ENCODE data around the gene IQGAP3. TPM values are rescaled to one million over a fixed set of nuclear protein-coding genes. Genes with fewer than 3 reads are reported as not detected.

The IQGAP3 gene
- total RNA-seq, 1 donor from 2014 or later: 1.3 TPM

DNA sequence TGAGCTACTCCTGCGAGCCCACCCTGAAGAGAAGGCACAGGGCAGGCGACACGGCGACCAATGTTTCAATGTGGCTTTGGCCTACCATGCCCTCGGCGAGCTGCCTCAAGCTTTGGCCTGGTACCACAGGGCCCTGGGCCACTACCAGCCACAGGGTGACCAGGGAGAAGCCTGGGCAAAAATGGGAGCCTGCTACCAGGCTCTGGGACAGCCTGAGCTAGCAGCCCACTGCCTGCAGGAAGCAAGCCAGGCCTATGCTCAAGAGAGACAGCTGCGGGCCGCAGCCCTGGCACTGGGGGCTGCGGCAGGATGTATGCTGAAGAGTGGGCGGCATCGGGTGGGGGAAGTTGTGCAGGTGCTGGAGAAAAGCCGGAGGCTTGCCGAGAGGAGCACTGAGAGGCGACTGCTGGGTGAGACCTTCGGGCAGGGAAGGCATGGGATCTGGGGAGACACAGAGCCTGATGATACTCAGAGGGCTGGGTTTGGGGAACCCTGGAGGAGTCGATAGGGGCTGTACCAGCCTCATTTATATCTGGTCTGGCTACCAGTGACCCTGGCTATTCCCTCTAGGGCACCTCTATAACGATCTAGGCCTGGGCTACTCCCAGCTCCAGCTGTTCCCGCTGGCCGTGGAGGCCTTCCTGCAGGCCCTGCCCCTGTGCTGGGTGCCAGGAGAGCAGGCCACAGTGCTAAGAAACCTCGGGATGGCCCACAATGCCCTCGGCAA is 9.5 kb upstream of the IQGAP3 start:
- no peaks in the 10 kb centered on the region for H3K4me1 ChIP-seq
- H3K4me3 ChIP-seq: no peak overlapping the region
- intact Hi-C loops (cut with DNase I): no loop called here
- ATAC-seq: no peak
- H3K27ac ChIP-seq: no peak overlapping the region
- no peaks in the 10 kb centered on the region for H3K9me3 ChIP-seq
- no peaks in the 10 kb centered on the region for H3K27me3 ChIP-seq
- no peaks in the 10 kb centered on the region for H3K36me3 ChIP-seq
- DNase-seq: no peak
- TF ChIP-seq, protein P1, sequence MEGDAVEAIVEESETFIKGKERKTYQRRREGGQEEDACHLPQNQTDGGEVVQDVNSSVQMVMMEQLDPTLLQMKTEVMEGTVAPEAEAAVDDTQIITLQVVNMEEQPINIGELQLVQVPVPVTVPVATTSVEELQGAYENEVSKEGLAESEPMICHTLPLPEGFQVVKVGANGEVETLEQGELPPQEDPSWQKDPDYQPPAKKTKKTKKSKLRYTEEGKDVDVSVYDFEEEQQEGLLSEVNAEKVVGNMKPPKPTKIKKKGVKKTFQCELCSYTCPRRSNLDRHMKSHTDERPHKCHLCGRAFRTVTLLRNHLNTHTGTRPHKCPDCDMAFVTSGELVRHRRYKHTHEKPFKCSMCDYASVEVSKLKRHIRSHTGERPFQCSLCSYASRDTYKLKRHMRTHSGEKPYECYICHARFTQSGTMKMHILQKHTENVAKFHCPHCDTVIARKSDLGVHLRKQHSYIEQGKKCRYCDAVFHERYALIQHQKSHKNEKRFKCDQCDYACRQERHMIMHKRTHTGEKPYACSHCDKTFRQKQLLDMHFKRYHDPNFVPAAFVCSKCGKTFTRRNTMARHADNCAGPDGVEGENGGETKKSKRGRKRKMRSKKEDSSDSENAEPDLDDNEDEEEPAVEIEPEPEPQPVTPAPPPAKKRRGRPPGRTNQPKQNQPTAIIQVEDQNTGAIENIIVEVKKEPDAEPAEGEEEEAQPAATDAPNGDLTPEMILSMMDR (IDR thresholded peaks at IDR 0.05): no peak

DNA sequence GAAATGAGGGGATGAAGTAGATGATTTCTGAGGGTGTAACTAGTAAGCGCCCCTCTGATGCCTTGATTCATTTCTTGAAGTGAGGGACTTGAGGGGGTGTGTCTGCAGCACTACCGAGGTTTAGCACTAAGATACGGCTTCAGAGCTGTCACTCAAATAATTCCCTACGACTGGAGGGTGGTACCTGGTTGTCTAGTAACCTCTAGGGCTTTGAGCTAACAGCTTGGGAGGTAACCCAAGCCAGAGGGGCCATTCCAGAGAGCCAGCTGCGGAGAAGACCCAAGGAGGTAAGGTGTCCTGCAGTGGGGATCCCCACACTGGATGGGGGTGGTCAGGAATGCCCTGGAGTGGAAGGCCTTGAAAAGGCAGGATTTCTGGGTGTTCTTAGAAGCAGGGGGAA is 7.1 kb upstream of the IQGAP3 start, which contains the start of gene TTC24:
Gene TTC24 (plus strand): TSS at position 252 of the 400 bp plus-strand sequence. CDS start 1,642 bp downstream, outside the sequence.
- Histone ChIP-seq H3K27ac (no peak within 1 kb of the TSS), H3K4me3 (no peak within 1 kb of the TSS), H3K27me3 (no peaks in the 10 kb centered on the region), H3K9me3 (no peaks in the 10 kb centered on the region), H3K36me3 (no peaks in the 10 kb centered on the region), H3K4me1 (no peaks in the 10 kb centered on the region)
- TF ChIP-seq, protein P1 (IDR thresholded peaks at IDR 0.05): no peak
- ATAC-seq (no peak), DNase-seq (no peak)
- intact Hi-C loops (cut with DNase I): no loop called here

DNA sequence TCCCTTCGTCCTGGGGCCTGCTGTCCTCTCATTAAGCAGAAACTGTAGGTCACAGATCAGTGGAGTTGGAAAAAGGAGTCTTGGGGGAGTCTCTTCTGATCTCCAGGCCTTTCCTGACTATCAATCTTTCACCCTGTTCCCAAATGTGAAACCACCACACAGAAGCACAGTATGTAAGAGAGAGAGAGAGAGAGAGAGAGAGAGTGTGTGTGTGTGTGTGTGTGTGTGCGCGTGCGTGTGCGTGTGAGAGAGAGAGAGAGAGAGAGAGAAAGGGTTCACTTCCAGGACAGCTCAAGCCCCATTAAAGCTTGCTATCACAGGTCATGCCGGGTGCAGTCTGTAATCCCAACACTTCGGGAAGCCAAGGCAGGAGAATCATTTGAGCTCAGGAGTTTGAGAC is 5.7 kb upstream of the IQGAP3 start:
- TF ChIP-seq, protein P1 (IDR thresholded peaks at IDR 0.05): no peak
- no peak overlapping the region for H3K27ac ChIP-seq
- DNase-seq (no peak), ATAC-seq (no peak)
- no peaks in the 10 kb centered on the region for H3K27me3 ChIP-seq
- no peaks in the 10 kb centered on the region for H3K36me3 ChIP-seq
- no peaks in the 10 kb centered on the region for H3K9me3 ChIP-seq
- H3K4me3 ChIP-seq: no peak overlapping the region
- intact Hi-C loops (cut with DNase I): no loop called here
- no peaks in the 10 kb centered on the region for H3K4me1 ChIP-seq

DNA sequence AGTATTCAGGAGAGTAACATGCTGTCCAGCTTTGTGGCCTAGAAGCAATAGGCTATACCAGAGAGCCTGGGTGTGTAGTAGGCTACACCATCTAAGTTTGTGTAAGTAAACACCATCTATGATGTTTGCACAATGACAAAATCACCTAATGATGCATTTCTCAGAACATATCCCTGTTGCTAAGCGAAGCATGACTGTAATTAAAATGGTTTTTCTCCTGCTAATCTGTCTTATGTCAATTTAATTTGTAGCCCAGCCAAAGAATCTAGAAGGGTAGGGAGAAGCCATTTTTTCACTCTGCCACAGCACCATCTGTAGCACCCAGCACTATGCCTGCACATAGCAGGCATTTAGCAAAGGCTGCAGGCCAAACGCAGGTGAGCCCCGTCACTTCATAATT is 5.2 kb upstream of the IQGAP3 start:
- no peaks in the 10 kb centered on the region for H3K36me3 ChIP-seq
- ATAC-seq (no peak), DNase-seq (no peak)
- no peak overlapping the region for H3K4me3 ChIP-seq
- intact Hi-C loops (cut with DNase I): no loop called here
- no peaks in the 10 kb centered on the region for H3K9me3 ChIP-seq
- no peaks in the 10 kb centered on the region for H3K27me3 ChIP-seq
- H3K4me1 ChIP-seq: no peaks in the 10 kb centered on the region
- TF ChIP-seq, protein P1 (IDR thresholded peaks at IDR 0.05): no peak
- H3K27ac ChIP-seq: no peak overlapping the region

DNA sequence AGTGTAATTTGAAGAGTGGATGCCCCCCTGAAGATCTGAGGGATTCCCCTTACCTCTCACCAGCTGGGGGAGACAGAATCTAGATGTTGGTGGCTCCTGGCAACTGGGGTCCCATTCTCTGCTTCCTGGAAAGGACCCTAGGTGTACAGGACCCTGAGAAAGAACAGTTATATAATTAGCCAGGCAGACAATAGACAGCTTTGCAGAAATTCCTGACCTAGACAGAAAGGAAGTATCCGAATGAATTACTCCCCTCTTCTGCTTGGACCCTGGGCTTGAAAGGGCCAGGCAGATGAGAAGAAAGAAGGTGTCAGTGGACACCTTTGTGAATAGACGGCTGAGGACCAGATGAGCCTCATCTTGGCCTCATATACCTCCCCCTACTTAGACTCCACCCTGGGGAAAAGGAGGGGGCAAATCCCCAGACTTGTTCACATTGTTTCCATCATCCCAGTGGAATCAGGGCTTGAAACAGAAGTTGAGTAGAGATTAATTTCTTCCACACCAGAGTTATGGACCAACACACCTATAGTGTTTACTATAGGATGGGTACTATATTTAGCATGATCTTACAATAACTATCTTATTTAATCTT is 1.8 kb upstream of the IQGAP3 start:
- TF ChIP-seq, protein P1 (IDR thresholded peaks at IDR 0.05): no peak
- ATAC-seq (no peak), DNase-seq (no peak)
- H3K9me3 ChIP-seq: no peaks in the 10 kb centered on the region
- intact Hi-C loops (cut with DNase I): no loop called here
- H3K4me1 ChIP-seq: no peaks in the 10 kb centered on the region
- no peak overlapping the region for H3K27ac ChIP-seq
- H3K36me3 ChIP-seq: no peaks in the 10 kb centered on the region
- H3K4me3 ChIP-seq: no peak overlapping the region
- H3K27me3 ChIP-seq: no peaks in the 10 kb centered on the region

Measured in upper lobe of right lung (tissue), 1 donor.